OCI-LY7 (cell line): ENCODE results near the gene UBP1.
"Not testable (repeated sequence)": the region's sequence is repeated elsewhere in the genome, so short reads cannot be mapped to it uniquely, and the experiment has no call there.

Source experiments
- CTCF ChIP-seq: fragments of 200-600 bp; sonication (generic); conservative IDR thresholded peaks from 2 replicates; pipeline ENCODE4 v1.5.1; 2014; ENCODE audit warnings: mild to moderate bottlenecking, antibody characterized with exemption, low read length, moderate library complexity, mixed read lengths
- EZH2phosphoT487 ChIP-seq: fragments of 200-600 bp; sonication (generic); IDR thresholded peaks from 2 replicates; pipeline ENCODE4 v1.6.1; 2018; ENCODE audit warnings: low read depth, borderline replicate concordance, mild to moderate bottlenecking, mixed run types, antibody characterized with exemption, low read length, moderate library complexity, mixed read lengths

GRCh38 chr3:33447256-33447625 is 7.0 kb upstream of the UBP1 start:
- TF ChIP-seq CTCF, EZH2phosphoT487: not testable (repeated sequence)
